A549 (cell line): ENCODE results near the gene MRPL42.

ENCODE experiments used
- CTCF ChIP-seq: fragments of >200 bp; sonication (Bioruptor Twin); formaldehyde crosslinking; IDR thresholded peaks from 3 replicates; pipeline ENCODE4 v1.5.1; 2016
- EP300 ChIP-seq, 2 experiments: fragments of >200 bp; sonication (Bioruptor Twin); formaldehyde crosslinking; IDR thresholded peaks; 2 replicates in 1 of 2; 3 replicates in 1 of 2; pipeline ENCODE4 v1.6.1; 2016 to 2017
- ESRRA ChIP-seq: fragments of 150-350 bp; IDR thresholded peaks from 2 replicates; pipeline ENCODE4 v1.6.1; 2014; ENCODE audit warnings: mild to moderate bottlenecking, low read length, borderline replicate concordance
- MAFK ChIP-seq: fragments of 450-650 bp; IDR thresholded peaks from 2 replicates; pipeline ENCODE4 v1.6.1; 2014; ENCODE audit not compliant: partially characterized antibody
- USF2 ChIP-seq: fragments of 450-650 bp; IDR thresholded peaks from 2 replicates; pipeline ENCODE4 v1.6.1; 2014; ENCODE audit warnings: antibody characterized with exemption

GRCh38 chr12:93449277-93449676 is 18.0 kb upstream of the MRPL42 start:
- no peak for TF ChIP-seq CTCF
- TF ChIP-seq ESRRA: no peak
- TF ChIP-seq MAFK: no peak
- no peak for TF ChIP-seq EP300 (IDR thresholded peaks at IDR 0.05)
- TF ChIP-seq USF2: no peak
